SKM-1 treated with dmso at 0.1 percent for 144 hours (cell line): ENCODE measurements around the gene CD55.

Experiments used
- DNase-seq: peaks from one replicate; lab custom pipeline; 2025; ENCODE audit not compliant: unreplicated experiment; lab: John Stamatoyannopoulos, UW

Gene CD55

GRCh38 chr1:207328004-207328403 lies 6.5 kb downstream of the CD55 start:
- DNase-seq, result no peak

DNA sequence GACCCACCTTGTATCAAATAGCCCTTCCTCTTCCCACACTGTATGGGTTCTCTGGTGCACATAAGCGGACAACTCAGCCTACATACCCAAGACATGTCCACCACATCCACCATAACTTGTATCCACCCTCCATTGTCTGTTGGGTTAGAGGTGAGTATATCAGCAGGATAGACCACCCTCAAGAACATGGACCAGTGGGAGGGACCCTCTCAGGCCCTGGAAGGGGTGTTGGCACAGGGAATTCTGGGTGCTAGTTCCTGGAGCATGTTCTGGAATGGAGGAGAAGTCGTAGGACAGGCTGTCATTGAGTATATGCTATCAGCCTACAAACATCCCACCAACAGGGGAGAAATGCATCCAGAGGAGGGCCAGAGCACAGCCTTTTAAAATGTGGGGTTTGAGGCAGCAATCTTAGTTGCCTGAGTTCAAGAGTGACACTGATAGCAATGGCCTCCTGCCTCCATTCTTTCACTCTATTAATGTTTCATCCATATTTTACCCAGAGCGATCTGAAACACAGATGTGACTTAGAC lies 7.5 kb downstream of the CD55 start:
- no peak for DNase-seq

DNA sequence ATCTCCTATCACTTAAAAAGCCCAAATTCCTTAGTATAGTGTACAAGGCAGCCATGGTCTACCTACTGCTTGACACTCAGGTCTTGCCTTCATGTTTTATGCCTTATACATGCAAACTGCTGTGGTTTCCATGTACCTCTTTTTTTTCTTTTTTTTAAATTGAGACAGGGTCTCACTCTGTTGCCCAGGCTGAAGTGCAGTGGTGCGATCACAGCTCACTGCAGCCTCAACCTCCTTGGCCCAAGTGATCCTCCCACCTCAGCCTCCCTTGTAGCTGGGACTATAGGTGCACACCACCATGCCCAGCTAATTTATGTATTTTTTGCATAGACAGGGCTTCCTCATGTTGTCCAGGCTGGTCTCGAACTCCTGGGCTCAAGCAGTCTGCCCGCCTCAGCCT lies 8.0 kb downstream of the CD55 start:
- no peak for DNase-seq

DNA sequence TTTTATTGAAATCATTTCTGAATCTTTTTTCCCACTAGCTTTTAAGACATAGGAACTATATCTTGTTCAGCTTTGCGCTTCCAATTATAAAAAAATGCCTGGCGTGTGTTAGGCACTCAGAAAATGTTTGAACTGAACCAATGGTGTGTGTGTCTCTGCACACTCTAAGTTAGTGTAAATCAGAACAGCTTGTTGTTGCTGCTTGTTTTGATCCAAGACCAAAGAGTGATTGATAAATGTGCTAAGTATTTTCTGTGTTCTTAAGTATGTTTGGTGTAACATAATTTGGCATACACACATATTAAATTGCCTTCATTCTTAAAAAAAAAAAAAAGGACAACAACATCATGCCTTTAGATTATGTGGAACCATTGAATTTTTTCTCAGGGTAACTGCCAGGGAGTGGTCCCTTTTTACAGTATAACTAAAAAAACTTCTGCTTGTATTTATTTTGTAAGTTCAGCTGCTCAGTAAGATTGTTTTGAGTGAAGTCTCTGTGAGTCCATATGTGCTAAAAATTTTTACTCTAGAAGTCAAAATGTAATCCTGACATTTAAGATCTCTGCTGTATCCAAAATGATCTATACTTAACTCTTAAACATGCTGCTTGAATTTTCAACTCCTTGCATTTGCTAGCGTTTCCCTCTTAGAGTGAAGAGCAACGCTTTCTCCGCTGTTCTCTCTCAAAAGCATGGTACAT lies 8.7 kb downstream of the CD55 start:
- no peak for DNase-seq

- no peak for DNase-seq
These were observed 10.2 kb downstream of the CD55 start for GRCh38 chr1:207331354-207332313.

DNA sequence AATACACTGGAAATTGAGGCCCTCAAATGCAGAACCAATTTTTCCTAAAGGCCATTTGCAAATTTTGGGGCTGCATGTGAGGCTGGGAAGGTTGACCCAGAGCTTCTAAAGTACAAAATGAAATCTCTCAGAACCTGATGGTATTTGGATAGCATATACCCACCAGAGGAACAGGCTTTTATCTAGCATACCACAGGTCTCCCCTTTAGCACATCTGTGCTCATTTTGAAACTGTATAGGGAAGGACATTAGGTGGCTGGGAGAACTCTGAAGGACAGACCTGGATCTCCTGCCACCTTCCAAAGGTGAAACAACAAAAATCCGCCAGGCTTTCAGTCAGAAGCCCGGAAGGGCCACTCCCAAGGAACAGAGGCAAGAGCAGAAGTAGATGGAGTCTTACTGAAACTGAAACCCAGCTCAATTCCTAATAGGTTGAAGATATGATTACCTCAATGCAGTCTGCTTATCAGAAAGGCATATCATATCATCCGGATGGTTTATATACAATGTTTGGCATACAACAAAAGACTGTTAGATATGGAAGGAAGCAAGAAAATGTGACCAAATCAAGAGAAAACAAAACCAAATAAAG lies 11.6 kb downstream of the CD55 start:
- no peak for DNase-seq

GRCh38 chr1:207333620-207334019 lies 12.1 kb downstream of the CD55 start:
- DNase-seq, result no peak

DNA sequence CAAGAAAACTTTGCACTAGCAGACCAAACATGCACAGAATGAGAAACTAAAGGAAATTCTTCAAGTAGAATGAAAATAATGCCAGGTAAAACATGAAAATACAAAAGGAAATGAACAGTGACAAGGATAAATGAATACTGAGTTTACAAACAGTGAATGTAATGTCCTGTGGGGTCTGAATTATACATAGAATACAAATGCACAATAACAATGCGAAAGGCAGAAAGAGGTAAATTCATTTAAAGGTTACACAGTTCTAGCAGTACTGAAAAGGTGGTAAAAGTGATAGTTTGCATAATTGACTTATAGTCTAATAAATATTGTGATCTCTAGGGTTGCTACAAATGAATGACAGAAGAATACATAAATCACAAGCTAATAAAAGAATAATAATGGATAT lies 12.9 kb downstream of the CD55 start:
- DNase-seq, result no peak

GRCh38 chr1:207335138-207335537 lies 13.7 kb downstream of the CD55 start:
- DNase-seq, result no peak

GRCh38 chr1:207335695-207336363 lies 14.4 kb downstream of the CD55 start:
- peak; percentile 100 for DNase-seq

DNA sequence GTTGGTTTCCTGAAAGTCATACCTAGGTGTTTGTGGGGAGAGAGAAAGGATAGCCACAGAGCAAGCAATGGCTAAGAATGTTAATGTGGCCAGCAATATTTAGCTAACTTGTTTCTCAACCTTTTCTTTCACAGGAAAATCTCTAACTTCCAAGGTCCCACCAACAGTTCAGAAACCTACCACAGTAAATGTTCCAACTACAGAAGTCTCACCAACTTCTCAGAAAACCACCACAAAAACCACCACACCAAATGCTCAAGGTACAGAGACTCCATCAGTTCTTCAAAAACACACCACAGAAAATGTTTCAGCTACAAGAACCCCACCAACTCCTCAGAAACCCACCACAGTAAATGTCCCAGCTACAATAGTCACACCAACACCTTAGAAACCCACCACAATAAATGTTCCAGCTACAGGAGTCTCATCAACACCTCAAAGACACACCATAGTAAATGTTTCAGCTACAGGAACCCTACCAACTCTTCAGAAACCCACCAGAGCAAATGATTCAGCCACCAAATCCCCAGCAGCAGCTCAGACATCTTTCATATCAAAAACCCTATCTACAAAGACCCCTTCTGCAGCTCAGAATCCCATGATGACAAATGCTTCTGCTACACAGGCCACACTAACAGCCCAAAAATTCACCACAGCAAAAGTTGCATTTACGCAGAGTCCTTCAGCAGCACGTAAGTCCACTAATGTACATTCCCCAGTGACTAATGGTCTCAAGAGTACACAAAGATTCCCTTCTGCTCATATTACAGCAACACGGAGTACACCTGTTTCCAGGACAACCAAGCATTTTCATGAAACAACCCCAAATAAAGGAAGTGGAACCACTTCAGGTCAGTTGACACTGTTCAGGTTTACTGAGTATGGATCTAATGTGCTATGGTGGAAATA lies 15.3 kb downstream of the CD55 start:
- peak; percentile 65 for DNase-seq

GRCh38 chr1:207342332-207342731 lies 20.9 kb downstream of the CD55 start:
- no peak for DNase-seq

DNA sequence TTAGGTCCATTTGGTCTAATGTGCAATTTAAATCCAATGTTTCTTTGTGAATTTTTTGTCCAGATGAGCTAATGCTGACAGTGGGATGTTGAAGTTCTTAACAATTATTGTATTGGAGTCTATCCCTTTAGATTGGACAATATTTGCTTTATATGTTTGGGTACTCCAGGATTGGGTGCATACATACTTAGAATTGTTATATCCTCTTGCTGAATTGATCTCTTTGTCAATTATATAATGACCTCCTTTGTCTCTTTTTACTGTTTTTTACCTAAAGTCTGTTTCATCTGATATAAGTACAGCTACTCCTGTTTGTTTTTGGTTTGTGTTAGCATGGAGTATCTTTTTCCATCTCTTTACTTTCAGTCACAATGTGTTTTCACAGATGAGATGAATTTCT lies 22.2 kb downstream of the CD55 start:
- DNase-seq, result no peak

- no peak for DNase-seq
These were observed 22.7 kb downstream of the CD55 start for GRCh38 chr1:207344221-207344620.

DNA sequence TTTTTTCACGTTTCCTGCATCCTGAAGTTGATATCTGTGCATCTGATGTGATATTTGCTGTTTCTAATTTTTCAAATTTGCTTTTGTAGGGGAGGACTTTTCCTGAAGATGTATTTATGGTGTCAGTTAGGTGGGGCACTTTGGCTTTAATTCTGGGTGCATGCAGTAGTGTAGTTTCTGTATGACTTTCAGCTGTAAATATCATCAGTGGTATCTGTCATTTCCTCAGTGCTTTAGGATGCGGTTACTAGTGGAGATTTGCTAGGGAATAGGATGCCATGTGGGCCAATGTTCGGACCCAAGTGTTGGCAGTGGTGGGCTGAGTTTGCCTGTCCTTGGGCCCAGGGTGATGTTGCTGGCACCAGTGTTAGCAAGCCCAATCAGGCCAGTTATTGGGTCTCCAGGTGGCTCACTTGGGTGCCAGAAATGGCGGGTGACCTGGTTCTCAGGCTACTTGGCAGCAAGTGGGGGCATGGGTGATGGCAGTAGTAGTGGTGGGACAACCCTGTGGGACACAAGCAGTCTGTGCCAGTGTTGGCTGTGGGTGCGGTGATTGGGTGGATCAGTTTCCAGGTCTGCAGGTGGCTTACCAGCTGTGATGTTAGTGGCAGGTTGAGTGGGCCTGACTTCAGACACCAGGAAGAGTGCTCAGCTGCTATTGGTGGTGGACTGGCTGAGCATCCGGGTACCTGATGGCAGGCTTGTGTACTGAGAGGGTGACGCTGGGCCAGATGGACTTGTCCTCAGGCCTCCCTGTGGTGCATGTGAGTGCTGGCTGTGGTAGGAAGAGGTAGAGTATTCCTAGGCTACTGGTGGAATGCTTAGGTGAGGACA lies 24.4 kb downstream of the CD55 start:
- no peak for DNase-seq

GRCh38 chr1:207346513-207346912 lies 25.0 kb downstream of the CD55 start:
- no peak for DNase-seq

DNA sequence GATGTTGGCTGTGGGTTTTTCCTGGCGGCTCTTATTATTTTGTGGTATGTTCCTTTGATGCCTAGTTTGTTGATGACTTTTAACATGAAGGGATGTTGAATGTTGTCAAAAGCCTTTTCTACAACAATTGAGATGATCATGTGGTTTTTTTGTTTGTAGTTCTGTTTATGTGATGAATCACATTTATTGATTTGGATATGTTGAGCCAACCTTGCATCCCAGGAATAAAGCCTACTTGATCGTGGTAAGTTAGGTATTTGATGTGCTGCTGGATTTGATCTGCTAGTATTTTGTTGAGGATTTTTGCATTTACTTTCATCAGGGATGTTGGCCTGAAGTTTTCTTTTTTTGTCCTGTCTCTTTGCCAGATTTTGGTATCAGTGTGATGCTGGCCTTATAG lies 28.5 kb downstream of the CD55 start:
- no peak for DNase-seq

GRCh38 chr1:207352554-207352953 lies 31.1 kb downstream of the CD55 start:
- DNase-seq, result no peak

DNA sequence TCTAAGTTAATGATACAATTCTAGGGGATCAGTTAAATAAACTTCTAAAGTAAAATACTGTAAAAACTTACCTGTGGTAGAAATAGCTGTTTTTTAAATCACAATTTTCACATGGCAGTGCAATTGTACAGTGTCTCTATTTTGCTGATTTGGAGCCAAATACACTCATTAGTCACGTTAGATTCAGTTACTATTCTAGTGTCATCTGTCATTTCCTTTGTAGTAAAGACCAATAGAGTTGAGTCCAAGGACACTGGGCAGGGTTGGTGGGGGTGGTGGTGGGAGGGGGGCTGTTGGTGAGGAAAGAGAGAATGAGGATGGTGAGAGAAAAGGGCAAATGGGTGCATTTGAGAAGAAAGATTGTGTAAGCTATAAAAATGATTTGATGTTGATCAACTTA lies 33.6 kb downstream of the CD55 start:
- no peak for DNase-seq
